ENCODE results near the gene MMP21.

The MMP21 gene, protein sequence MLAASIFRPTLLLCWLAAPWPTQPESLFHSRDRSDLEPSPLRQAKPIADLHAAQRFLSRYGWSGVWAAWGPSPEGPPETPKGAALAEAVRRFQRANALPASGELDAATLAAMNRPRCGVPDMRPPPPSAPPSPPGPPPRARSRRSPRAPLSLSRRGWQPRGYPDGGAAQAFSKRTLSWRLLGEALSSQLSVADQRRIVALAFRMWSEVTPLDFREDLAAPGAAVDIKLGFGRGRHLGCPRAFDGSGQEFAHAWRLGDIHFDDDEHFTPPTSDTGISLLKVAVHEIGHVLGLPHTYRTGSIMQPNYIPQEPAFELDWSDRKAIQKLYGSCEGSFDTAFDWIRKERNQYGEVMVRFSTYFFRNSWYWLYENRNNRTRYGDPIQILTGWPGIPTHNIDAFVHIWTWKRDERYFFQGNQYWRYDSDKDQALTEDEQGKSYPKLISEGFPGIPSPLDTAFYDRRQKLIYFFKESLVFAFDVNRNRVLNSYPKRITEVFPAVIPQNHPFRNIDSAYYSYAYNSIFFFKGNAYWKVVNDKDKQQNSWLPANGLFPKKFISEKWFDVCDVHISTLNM

DNA sequence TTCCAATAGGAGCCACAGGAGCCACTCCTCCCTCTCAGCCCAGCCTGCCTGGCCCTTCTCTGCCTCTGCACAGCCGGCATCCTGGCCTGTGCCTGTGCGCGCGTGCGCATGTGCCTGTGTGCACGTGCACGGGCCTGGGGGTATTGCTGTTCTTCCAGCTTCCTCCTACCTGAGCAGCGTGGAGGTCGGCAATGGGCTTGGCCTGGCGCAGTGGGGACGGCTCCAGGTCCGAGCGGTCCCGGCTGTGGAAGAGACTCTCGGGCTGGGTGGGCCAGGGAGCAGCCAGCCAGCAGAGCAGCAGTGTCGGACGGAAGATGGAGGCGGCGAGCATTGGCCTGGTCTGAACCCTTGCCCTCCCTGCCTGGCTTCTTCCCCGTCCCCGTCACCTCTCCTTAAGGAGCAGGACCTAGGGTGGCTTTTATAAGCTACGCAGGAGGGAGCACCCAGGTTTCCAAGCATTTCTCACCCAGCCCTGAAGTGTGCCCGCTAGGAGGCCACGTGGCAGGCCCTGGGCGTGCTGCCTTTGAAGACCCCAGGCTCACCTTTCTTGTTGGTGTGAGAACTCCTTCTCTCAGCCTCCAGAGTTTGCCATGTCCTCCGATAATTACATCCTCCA, at the start of gene MMP21:
Gene MMP21 (minus strand): TSS at position 331 of the 616 bp plus-strand sequence. CDS start 0 bp downstream, at position 331.
- DNase-seq (ENCODE audit: low spot score): no peak

DNA sequence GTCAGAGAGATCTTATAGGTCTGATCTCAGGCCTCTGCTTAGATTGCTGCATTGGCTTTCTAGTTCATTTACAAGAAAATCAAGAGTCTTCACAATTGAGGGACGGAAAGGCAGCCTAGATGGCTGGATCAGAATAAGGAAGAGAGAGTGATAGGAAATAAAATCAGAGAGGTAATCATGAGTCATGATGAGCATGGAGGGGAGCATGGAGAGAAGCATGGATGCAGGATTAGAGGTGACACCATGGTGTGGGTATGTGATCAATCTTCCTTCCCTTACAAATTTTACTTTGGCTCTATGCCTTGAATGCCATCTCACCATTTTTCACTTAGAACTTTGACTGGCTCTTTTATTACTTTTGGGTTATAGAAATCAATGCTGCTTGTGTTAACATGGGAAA, 49.1 kb upstream of the MMP21 start:
- DNase-seq (ENCODE audit: low spot score): no peak

DNA sequence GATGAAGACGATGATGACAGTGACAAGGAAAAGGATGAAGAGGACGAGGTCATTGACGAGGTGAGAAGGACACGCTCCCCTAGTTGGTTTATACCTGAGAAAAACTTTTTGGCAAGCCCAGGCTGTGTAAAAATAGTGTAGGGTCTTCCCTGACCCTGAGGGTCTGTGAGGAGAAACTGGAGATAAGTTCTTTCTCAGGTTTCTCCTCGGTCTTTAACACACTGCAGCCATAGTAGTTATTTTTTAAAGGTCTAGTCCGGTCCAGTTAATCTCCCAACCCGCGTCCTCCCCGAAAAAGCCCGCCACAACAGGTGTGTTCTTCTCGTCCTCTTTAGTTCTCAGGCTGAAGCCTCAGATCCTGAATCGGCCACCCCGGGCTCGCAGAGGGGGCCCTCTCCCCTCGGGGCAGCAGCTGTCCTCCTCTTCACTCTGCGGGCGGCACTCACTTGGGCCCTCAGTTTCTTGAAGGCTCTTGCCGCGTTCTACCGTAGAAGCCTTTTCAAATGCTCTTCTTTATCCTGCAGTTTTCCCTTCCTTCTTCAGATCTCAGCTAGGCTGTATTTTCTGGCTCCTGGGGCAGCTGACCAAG, 48.1 kb upstream of the MMP21 start:
- DNase-seq (ENCODE audit: low spot score): no peak

DNA sequence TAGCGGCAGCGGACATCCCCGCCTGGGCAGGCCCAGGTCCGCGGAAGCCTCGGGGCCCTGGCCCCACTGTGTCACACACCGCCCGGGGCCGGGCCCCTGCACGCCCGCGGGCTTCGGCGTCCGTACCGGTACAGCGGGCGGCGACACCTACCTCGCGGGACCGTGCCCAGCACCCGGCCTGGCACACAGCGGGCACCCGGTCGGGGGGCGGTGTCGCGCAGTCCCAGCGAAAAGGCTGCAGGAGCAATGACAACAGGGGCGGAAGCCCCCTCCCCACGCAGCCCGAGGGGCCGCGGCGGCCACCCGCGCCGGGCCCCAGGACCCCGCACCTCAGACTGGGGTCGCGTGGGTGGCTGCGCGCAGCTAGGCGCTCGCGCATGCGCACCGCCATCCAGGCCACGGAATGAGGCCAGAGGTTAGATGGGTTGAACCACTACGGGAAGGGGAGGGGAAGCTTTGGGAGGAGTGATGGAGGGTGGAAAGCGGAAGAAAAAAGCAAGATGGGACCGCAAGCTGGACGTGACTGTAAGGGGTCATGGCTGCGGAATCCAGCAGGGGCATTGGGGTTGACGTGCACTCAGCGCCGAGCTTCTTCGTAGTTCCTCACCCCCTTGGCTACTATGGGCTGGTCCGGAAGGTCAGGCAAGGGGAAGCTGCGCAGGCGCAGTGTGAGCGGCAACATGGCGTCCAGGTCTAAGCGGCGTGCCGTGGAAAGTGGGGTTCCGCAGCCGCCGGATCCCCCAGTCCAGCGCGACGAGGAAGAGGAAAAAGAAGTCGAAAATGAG, 47.4 kb upstream of the MMP21 start, which contains the start of the genes BCCIP and UROS:
Gene BCCIP (plus strand): TSS at position 669 of the 785 bp plus-strand sequence. CDS start 12 bp downstream, at position 681.
Gene UROS (minus strand): TSS at position 381 of the 785 bp plus-strand sequence. CDS start 6,759 bp downstream, outside the sequence.
- DNase-seq (ENCODE audit: low spot score): peak; percentile 95

DNA sequence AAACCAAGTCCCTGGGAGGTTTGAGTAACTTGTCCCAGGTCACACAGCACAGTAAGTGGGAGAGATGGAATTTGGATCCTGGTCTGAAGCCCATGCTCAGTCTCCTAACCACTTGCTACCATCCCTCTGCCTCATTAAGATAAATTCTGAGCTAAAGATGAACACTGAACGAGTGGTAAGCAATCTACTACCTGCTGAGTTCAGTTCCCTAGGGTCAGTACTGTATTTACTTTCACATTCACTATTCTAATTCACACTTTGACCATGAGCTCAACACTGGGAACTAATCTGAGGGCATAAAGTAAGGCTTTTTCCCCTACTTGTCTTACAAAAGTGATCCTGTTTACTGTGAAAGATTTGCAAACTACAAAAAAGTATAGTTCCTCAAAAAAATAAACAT, 45.1 kb upstream of the MMP21 start:
- DNase-seq (ENCODE audit: low spot score): no peak

DNA sequence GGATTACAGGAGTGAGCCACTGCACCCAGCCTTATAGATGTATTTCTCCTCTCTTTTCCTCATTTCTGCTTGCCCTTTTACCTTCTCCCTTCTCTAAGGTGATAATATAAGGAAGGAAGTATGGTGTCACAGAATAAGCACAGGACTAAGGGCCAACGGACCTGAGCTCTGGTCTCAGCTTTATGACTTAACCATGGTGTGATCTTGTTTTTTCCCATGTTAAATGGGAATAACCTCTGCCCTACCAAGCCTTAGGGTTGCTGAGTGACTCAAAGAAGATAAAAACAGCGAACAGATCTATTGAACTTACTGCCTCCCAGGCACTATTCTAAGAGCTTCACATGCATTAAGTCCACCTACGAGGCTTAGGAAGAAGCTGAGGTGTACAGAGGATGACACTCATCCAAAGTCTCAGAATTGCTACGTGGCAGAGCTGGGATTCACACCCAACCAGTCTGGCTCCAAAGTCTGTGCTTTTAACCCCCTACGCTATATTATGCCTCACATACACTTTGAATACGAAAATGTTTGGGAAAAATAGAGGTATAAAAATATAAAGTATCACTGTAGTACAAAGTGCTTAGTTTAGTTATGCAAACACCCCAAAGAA, 41.8 kb upstream of the MMP21 start:
- DNase-seq (ENCODE audit: low spot score): peak; percentile 37

DNA sequence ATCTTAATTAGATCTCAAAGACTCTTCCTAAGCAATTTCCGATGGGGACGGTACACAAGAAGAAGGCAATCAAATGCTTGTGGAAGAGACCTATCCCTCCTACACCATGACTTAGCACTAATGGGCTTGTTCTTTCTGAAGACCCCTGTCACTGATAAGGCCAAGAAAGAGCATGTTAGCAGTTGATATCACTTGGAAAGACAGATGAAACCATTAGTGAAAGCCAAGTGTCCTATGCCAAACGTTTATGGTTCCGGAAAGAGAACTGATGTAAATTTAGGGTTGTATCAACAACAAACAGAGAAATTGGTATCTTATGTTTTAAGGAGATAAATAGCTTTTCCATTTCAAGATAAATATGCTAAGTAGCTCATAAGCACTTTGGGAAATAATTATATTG, 40.9 kb upstream of the MMP21 start:
- peak; percentile 81 for DNase-seq (ENCODE audit: low spot score)

DNA sequence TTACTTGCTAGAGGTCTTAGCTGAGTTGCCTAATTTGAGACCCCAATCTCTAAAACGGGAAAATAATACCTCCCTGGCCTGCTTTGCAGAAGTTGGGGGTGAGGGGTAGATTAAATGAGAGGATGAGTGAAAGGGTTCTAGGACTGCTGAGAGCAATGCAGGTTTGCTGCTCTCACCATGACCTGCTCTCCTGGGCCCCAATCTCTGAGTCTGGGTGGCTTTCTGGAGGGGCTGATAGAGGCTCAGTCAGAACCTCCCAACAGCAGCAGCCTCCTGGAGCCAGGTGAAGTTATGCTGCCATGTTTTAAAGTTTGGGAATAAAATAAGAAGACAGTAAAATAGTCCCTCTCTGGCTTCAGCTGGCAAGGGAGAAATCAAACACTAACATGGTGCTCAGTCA, 40.1 kb upstream of the MMP21 start:
- DNase-seq (ENCODE audit: low spot score): peak; percentile 61

DNA sequence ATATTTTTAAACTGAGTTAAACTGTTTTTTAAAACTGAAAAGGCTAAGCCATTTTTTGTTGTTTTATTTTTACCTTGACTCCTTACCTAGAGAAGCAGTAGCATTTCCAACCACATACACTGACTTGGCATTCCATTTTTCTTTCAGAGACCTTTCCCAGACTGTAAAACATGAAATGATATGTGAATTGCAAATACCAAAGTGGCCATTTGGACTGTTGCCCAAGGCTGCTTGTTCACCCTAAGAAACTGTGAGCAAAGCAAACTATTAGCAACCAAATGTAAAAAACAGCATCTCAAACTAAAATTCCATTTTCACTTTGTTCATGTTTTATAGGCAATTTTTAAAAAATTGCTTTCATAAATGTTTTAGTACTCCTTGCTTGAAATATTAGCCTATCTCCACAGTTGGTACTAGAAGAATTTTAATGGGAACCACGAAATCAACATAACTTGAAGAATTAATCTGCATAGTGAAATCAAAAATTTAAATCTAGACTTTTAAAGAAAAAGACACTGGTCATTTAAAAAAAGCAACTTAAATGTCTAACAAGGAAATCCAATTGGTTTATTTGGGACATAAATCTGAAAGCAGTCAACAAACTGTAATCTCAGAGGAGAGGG, 36.6 kb upstream of the MMP21 start:
- DNase-seq (ENCODE audit: low spot score): peak; percentile 18

DNA sequence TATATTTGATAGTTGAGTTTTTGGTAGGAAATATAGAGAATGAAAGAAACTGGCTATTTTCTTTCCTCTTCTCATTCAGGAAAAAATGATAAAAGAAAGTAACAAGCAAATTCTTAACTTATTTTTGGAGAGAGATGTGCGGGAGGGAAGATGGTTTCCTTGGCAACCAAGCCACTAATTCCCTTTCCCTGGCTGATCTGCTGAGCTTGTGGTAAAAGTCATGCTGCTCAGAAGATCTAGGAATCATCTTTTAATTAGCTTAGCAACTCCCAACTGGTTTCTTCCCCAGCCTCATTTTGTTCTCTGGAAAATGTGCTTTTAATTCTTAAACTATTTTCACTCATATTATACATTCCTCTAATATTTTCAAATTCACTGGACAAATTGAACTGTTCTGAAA, 35.6 kb upstream of the MMP21 start:
- no peak for DNase-seq (ENCODE audit: low spot score)

DNA sequence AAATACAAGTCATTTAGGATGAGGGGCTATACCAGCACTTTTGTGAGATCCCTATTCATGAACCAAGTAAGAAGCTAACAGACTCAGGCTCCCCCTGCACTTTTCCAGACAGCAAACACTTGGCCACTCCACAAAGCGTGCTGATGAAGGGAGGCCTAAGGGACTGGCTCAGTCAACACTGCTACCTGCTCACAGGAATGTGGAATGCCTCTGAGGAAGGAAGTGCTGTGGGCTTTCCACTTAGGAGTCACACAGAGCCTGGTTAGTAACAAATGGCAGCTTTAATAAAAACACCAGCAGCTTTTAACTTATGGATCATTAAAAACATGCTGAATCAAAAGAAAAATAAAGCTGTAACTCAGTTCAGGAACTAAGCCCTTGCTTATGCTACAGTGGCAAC, 32.4 kb upstream of the MMP21 start:
- DNase-seq (ENCODE audit: low spot score): no peak

DNA sequence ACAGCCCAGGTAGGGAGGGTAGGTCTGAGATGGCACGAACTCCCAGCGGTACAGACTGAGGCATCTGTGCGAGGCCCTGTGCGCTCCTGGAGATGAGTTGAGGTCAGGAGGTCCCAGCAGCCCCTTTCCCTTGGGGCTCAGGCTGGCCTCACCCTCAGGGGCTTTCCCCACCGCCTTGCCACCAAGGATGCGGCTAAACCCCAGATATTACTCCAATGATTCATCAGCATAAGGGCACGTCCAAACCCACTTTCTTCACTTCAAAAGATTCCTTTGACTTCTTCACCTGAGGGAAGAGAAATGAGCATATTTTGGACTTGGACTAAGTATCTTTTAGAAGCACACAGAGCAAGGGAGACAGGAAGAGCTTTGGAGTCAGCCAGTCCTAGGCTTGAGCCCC, 27.1 kb upstream of the MMP21 start:
- no peak for DNase-seq (ENCODE audit: low spot score)

DNA sequence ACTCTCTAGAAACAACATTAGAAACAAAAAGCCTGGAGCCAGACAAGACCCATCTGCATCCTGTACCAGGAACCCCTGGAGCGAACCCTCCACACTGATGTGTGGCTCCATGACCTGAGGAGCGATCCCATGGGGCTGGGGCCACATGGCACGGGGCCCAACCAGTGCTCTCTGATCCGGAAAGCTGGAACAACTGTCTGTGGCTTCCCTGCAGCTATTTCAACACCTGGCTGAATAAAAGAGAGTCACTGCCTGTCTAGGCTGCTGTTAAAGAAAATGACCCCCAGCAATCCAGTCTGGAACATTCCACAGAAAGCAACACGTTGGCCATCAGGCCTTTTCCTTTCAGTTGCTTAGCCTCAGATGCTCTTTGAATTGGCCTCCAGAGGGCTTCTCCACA, 26.5 kb upstream of the MMP21 start:
- DNase-seq (ENCODE audit: low spot score): no peak

DNA sequence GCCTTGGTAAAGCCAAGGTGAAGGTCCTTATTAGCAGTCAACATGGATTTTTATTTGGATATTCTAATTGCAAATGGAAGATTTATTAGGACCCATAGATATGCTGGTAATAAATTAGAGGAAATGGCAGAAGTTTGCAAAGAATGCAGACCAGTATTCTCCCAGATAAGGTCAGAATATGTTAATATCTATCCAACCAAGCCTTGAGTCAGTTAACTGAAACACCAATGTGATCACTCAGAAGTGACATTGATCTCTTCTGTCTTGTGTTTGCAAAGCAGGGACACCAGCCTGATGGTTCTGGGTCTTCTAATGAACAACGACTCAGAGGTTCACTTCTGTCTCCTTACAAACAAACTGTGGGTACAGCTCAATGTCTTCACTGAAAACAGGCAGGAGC, 26.0 kb upstream of the MMP21 start:
- DNase-seq (ENCODE audit: low spot score): no peak

DNA sequence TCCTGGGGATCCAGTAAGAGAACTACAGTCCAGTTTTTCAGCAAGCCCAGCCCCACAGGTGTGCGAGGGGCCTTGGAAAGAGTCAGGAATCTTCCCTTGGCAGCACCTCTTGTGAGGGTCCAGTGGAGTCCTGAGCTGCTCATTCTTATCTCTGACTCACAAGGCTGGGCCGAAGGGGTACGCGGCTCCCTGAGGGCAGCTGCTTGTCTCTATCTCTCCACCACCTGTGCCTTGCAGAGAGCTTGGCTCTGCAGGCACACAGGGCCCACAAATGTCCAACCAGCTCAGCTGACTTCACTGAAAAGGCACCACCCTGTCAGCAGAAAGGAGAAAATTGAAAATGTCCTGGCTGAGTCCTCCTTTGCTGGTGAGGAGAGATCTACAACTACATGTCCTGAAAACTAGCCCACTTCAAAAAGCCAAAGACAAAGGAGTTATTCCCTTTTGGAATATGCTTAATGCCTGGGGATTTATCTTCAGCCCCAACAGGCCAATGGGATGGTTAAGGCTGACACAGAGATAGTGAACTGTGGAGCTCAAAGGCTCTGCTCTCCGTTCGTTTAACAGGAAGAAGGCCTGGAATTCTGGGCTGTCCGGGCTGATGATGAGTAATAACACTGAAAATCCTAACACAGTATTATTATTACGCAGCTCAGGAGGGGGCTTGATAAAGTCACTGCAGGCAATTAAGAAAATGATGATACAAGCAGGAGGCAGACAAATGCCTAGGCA, 24.0 kb upstream of the MMP21 start:
- peak; percentile 55 for DNase-seq (ENCODE audit: low spot score)

DNA sequence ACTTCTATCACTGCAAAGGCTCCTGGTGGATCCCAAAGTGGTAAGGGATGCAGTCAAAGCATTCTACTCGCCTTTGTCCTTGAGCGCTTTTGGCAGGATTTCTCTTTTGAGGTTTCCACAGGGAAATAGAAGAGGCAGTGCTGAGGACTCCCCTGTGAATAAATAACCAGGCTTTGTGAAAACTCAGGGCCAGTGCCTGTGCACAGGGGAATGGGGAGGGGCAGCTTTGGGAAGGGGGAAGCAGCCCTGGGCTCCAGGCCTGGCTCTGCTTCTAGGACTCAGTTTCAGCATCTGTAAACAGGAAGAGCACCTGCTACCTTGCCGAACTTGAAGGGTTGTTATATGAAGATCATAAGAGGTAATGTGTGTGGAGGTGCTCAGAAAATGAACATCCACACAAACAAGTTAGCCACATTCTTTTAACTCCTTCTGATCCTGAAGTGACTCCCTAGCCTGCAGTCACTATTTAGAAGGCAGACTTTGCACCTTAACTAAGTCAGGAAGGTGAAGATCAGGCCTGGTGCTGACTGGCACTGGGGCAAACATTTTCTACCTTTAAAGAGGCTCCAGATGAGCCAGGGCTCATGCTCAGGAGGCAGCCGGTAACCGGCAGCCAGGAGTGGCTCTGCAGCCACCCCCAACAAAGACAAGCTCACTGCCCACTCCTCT, 22.5 kb upstream of the MMP21 start:
- no peak for DNase-seq (ENCODE audit: low spot score)

DNA sequence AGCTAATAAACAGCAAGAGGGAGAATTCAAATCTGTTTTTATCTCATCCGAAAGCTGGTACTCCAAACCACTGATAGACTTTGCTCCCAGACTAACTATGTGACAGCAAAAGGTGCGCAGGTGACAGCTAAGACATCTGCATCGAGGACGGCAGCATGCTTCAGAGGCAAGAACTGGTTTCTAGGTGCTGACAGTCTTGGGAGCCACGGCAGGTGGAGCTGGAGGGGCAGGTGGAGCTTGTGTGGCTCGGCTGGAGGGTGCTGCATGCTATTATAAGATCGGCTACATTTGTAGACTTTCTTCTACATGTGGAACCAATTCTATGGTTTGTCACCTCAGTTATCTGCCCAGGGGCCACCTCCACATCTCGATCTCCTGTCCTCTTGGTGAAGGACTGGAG, 21.8 kb upstream of the MMP21 start:
- DNase-seq (ENCODE audit: low spot score): no peak

DNA sequence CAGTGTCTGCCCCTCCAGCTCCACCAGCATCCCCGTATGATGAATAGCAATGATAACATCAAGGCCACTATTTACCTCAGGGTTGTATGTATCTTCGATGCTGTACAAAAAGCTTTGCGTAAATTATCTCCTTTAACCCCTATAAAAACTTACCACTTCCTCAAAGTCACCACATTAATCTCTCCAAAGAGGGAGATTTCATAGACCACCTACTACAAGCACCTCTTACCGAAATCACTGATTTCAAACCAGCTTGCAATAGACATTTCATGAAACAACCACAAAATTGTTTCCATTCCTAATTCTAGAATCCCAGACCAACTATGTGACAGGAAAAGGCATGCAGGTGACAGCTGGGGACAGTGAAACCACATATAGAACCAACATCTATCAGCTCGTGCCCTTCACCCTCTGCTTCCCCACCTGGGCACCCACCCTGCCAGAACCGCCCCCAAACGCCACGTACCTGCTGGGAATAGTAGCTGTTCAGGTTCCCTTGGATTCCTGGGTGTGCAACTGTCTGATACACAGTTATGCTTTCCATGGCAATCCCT, 20.1 kb upstream of the MMP21 start:
- no peak for DNase-seq (ENCODE audit: low spot score)

DNA sequence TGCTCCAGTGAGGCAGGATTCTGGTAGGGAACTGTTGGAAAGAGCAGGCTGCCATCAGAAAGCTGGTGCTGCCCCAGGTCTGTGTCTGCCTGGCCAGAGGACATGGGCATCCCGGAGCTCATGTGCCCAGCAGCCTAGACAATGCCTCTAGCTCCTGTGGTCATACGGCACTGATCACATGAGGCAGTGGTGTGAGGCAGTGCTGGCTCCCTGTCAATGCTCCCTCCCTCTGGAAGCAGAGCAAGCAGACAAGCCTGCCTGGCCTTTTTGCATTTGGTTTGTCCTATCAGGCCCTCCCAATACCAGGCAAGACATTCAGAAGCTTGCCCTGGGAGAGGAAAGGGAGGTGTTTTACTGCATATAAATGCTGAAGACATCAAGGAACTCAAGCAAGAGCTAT, 19.5 kb upstream of the MMP21 start:
- DNase-seq (ENCODE audit: low spot score): no peak
